GM18517 (cell line): ENCODE data around the gene GNB3.
"Not testable (repeated sequence)": the region's sequence is repeated elsewhere in the genome, so short reads cannot be mapped to it uniquely, and the experiment has no call there.

ENCODE experiments used
- ATAC-seq: cut with Tn5 transposase; IDR thresholded peaks from one replicate; pipeline ENCODE4 v1.9.1; 2021; ENCODE audit warnings: mild to moderate bottlenecking, moderate library complexity; ENCODE audit not compliant: unreplicated experiment

The GNB3 gene

GRCh38 chr12:6858799-6859198, 18.1 kb downstream of the GNB3 start:
- no peak for ATAC-seq

GRCh38 chr12:6860116-6860515, 19.4 kb downstream of the GNB3 start:
- no peak for ATAC-seq

DNA sequence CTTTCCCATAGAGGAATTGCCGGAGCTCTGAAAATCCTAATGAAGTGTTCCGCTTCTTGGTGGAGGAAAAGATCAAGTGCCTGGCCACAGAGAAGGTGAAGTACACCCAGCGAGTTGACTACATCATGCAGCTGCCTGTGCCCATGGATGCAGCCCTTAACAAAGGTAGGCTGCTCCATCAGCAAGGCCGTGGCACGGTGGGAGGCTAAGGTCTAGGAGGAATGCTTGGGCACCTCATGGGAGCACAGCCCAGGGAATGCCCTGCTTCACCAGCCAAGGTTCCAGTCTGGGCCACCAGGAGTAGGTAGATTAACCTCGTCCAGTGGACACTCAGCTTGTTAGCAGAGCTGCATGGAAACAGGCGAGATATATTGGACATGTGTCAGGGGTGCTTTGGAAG, 20.2 kb downstream of the GNB3 start:
- no peak for ATAC-seq

GRCh38 chr12:6861391-6861790, 20.7 kb downstream of the GNB3 start:
- no peak for ATAC-seq

- ATAC-seq = no peak
These were observed 22.3 kb downstream of the GNB3 start for GRCh38 chr12:6863033-6863432.

DNA sequence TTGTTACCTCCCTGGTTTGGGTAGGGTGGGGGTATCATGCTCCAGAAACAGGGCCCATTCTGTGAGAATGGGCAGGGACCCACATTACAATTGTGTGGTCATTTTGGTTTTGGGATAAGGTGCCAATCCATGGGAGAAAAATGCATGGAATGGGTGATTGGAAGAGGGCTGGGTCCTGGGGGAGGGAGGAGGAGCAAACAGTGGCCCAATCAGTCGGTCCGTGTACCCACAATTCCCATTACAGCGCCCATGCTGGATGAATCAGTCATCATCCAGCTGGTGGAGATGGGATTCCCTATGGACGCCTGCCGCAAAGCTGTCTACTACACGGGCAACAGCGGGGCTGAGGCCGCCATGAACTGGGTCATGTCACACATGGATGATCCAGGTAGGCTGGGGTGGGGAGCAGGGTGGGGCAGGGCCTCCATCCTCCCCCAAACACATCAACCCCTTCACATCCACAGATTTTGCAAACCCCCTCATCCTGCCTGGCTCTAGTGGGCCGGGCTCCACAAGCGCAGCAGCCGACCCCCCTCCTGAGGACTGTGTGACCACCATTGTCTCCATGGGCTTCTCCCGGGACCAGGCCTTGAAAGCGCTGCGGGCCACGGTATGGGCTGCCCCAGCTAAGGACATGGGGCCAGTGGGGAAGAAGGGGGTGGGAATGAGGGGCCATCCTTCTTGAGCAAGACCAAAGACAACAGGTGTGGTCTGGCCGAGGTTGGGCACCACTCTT, 23.0 kb downstream of the GNB3 start:
- ATAC-seq = no peak

- ATAC-seq = not testable (repeated sequence)
These were observed 24.6 kb downstream of the GNB3 start for GRCh38 chr12:6865307-6865706.

- ATAC-seq = no peak
These were observed 25.6 kb downstream of the GNB3 start for GRCh38 chr12:6866163-6866919.

- ATAC-seq = no peak
These were observed 26.2 kb downstream of the GNB3 start for GRCh38 chr12:6866920-6867412.

- no peak for ATAC-seq
These were observed 26.9 kb downstream of the GNB3 start, which contains the start of gene TPI1 for GRCh38 chr12:6867413-6868210. Gene TPI1 (plus strand): TSS chr12:6867531. CDS start chr12:6867567, 36 bp downstream.

DNA sequence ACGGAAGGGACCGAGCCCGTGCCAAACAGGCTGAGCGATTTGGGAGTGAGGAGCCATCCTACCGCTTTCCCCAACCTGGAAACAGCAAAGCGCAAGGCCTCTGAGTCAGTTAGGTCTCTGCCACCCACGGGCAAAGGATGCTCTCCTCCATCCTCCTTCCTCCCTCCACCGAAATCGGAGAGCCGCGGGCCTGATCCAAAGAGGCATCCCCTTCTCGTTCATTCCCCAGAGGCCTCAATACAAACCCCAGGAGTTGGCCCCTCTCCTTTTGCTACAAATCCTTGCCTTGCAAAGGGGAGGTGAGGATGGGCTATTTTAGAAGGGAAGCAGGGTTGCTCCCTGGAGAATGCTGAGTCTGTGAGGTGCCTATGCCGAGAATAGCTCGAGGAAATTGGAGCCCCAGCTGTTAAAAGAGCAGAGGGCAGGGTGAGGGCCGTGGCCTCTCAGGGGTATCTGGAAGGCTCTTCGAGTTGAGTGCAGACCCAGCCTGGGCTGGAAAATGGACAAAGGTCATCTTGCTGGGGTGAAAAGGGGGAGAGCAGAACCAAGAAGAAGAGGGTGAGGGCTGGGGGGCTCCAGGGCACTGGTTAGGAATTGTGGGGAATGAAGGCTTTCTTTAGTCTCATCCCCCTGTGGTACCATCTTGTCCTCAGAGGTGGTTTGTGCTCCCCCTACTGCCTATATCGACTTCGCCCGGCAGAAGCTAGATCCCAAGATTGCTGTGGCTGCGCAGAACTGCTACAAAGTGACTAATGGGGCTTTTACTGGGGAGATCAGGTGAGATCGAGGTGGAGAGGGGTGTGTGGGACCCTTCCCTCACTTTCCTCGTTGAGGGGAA, 27.7 kb downstream of the GNB3 start:
- no peak for ATAC-seq

DNA sequence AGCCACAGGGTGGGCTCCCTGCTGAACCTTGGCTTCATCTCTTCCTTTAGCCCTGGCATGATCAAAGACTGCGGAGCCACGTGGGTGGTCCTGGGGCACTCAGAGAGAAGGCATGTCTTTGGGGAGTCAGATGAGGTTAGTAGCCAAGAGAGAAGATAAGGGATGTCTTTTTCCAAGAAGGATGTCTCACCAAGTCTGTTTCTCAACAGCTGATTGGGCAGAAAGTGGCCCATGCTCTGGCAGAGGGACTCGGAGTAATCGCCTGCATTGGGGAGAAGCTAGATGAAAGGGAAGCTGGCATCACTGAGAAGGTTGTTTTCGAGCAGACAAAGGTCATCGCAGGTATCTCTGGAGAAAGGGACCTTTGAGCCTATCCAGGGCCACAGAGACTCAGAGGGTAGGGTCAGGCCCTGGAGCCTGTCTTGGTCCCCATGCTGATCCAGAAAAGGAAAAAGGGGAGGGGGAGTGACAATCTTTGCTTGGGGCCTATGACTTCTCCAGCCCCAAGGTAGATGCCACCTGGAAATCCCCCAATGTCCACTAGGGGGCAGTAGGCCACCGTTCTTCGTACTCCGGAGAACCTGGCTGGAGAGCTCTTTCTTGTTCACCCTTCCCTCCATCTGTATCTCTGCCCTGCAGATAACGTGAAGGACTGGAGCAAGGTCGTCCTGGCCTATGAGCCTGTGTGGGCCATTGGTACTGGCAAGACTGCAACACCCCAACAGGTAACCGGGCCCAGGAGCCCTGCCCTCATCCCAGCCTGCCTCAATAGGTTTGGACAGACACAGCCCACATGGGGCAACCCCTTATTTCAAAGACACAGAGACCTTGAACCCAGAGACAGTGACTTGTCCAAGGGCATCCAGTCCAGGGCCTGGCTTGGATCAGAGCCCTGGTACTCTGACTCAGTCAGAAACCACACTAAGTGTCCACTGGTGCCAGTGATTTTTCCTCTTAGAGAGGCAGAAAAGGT, 28.6 kb downstream of the GNB3 start:
- no peak for ATAC-seq

DNA sequence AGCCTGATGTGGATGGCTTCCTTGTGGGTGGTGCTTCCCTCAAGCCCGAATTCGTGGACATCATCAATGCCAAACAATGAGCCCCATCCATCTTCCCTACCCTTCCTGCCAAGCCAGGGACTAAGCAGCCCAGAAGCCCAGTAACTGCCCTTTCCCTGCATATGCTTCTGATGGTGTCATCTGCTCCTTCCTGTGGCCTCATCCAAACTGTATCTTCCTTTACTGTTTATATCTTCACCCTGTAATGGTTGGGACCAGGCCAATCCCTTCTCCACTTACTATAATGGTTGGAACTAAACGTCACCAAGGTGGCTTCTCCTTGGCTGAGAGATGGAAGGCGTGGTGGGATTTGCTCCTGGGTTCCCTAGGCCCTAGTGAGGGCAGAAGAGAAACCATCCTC, 29.6 kb downstream of the GNB3 start:
- not testable (repeated sequence) for ATAC-seq

DNA sequence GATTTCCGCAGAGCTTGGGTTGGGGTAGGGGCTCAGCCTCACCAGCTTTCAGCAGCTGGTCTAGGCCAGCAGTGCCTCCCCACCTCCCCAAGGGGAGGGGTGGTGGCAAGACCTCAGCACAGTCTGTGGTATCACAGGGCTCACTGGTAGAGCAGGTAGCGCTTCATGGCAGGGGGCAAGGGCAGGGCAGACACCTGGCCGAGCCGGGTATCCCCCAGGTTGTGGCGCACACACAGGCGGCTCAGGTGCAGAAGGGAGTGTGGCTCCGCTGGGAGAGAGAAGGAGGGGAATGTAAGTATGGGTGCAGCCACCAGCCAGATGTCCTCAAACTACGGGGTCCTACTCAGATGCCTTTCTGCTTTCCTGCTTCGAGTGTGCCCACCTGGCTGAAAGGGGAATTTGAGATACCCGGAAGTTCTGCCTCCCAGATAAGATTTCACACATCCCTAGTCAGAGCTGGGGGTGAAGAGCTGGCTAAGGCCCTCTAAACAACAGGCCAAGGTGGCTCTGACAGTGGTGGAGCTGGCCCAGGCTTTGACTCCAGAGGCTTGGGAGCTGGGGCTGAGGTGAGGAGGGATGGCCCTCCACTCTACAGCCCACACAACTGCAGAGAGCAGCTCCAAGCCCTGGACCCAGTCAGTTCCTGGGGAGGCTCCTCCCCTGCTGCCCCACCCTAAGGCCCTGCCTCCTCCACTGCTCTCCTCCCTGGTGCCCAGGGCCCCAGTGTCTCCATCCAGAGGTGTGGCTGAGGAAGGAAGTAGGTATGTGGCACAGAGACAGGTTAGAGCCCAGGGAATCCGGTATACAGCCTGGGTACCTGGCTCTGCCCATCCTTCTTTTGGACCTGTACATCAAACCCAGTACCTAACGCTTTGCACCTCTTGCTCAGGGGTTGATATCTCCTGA, 30.6 kb downstream of the GNB3 start:
- no peak for ATAC-seq

DNA sequence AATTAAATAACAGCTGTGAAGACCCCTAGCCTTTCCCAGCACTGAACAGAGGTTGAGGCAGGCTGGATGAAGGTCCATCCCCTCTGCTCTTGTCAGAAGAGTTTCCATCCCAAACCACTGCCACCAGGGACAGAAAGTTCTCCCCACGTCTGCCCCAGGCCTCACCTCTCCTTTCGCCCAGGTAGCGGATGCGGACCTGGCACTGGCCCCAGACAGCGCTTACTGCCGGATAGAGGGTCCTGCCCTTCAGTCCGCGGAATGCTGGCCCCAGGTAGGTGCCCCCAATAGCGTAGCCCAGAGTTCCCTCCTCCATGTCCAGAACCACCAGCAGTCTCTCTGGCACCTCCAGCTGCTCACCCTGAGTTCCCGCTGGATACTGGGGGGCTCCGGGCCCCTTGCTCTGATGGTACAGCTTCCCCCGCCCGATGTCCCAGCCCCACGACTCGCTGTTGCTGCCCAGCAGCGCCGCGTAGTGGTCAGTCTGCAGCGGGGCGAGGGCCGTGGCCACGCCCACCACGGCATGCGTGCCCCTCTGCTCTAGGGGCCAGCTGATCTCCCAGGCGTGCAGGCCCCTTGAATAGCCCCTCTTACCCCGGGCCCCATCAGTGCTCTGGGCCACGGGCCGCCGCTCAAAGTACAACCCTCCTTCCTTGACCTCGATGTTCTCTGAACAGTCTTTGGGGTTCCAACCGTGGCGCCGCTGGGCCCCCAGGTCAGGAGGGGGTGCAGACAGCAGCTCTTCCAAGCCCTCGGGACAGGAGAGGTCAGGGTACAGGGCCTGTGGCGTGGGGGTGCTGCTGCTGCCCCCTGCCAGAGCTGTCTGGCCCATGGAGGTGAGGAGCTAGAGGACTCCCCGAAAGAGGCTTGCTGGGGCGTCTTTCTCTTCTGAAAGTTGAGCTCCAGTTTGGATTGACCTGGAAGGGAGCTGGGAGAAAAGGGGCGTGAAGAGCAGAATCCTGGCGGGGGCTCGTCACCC, 31.6 kb downstream of the GNB3 start:
- ATAC-seq = no peak

GRCh38 chr12:6873094-6874014, 32.6 kb downstream of the GNB3 start, which contains the start of gene SPSB2:
Gene SPSB2 (minus strand): TSS chr12:6873303. CDS start chr12:6872901, 402 bp downstream.
- ATAC-seq = peak; percentile 55
